Measurements from ENCODE around the gene MAGI2. TPM values are rescaled to one million over a fixed set of nuclear protein-coding genes. Genes with fewer than 3 reads are reported as not detected.

MAGI2 gene
- total and polyA plus RNA-seq, 2 experiments from 2014 or later: 10.4 to 26.4 TPM

DNA sequence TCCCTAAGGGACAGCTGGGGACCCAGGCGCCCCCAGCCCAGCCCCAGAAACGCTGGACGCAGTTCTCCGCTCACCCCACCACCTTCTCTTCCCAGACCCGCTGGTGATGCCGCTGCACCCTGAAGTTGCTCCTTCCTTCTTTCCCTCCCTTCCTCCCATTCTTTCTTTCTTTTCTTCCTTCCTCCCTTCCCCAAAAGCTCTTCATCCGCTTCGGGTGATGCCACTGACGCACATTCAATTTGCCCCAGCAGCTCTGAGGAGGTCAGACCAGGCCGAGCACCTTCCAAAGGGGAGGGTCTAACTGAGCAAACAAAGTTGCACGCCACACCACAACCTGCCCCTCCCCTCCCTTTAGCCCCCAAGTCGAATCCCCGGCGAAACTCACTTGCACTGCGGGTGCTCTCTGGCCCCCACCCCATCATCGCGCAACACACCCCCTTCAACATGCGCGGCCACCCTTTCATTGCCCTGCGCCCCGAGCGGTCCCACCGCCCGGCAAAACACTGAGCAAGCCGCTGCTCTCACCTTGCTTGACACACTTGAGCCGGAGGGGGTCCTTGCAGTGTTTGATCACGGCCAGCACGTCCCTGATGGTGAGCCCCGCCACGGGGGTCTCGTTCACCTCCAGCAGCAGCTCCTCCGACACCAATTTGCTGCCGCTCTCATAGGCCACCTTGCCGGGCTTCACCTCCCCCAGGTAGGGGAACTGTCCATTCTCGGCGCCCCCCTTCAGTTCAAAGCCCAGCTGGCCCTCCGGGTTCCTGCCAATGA is 787 bp downstream of the MAGI2 start:
- peaks cover 55% of the 10 kb centered on the region for H3K27me3 Mint-ChIP-seq (ENCODE audit: insufficient read depth, low read depth, poor library complexity)
- ATAC-seq: peak; percentile 16

More for the DNA sequence above, 787 bp downstream of the MAGI2 start:
- Histone ChIP-seq H3F3A (replicated peaks; ENCODE audit: low read depth) (no peaks in the 10 kb centered on the region), H4K20me1 (replicated peaks; ENCODE audit: insufficient read depth) (0 out of 2 replicates have a peak, but pooled peaks cover 3% of the 10 kb centered on the region), H3K4me2 (peak overlapping the region; percentile 86), H3K79me2 (replicated peaks; ENCODE audit: insufficient read depth) (no peaks in the 10 kb centered on the region), H3K9me2 (ENCODE audit: insufficient read depth) (no peaks in the 10 kb centered on the region), H3K27ac (ENCODE audit: low read depth) (no peak overlapping the region), H3K4me3 (peak overlapping the region; percentile 79), H3K4me1 (ENCODE audit: insufficient read depth) (peaks cover 7% of the 10 kb centered on the region; the same call in 1 of the 2 replicates), H2AFZ (peak overlapping the region; percentile 82), H3K27me3 (ENCODE audit: insufficient read depth) (peaks cover 84% of the 10 kb centered on the region), H3K36me3 (ENCODE audit: insufficient read depth) (no peaks in the 10 kb centered on the region)
- DNase-seq (ENCODE audit: low spot score): peak; percentile 39
- Mint-ChIP-seq H3K4me1 (peaks cover 7% of the 10 kb centered on the region), H3K9me3 (no peaks in the 10 kb centered on the region; the same call in 2 of the 3 replicates), H3K4me3 (peak overlapping the region; percentile 93), H3K36me3 (ENCODE audit: low read depth) (no peaks in the 10 kb centered on the region), H3K27ac (no peak overlapping the region)
- no peak for TF ChIP-seq ZNF462 (CRISPR knock-in tag; IDR thresholded peaks at IDR 0.05)
- peak; percentile 52 for TF ChIP-seq EZH2 (IDR thresholded peaks at IDR 0.05; ENCODE audit: low read depth, unreplicated experiment)
